Progenitor cell of endocrine pancreas (in vitro differentiated cells): ENCODE measurements around the gene TBC1D1. TPM values are rescaled to one million over a fixed set of nuclear protein-coding genes. Genes with fewer than 3 reads are reported as not detected.

Experiments used
- DNase-seq: peaks from one replicate; pipeline ENCODE4 v3.0.0; 2021; ENCODE audit warnings: low spot score; ENCODE audit not compliant: unreplicated experiment
- H3K27ac Mint-ChIP-seq: 2 replicates; pipeline ENCODE4 v1.8.0; 2021; ENCODE audit warnings: mild to moderate bottlenecking, moderate library complexity, mixed read lengths
- H3K27me3 Mint-ChIP-seq: 2 replicates; pipeline ENCODE4 v1.8.0; 2021; ENCODE audit warnings: mixed read lengths
- H3K36me3 Mint-ChIP-seq: 2 replicates; pipeline ENCODE4 v1.8.0; 2022; ENCODE audit warnings: mixed read lengths; ENCODE audit not compliant: insufficient read depth
- H3K4me1 Mint-ChIP-seq: 2 replicates; pipeline ENCODE4 v1.8.0; 2021; ENCODE audit warnings: low read depth, mixed read lengths
- H3K4me3 Mint-ChIP-seq: 2 replicates; pipeline ENCODE4 v1.8.0; 2021; ENCODE audit warnings: low read depth, mild to moderate bottlenecking, moderate library complexity, mixed read lengths
- H3K9me3 Mint-ChIP-seq: 2 replicates; pipeline ENCODE4 v1.8.0; 2021; ENCODE audit warnings: low read depth, mixed read lengths
- total RNA-seq: library from RNA; stranded (reverse); gene quantifications from 2 replicates; pipeline ENCODE4 v1.2.1, GENCODE V29; 2021
- TF ChIP-seq, protein P1 (sequence below): fragments of 200-600 bp; sonication (generic); IDR thresholded peaks from one replicate; pipeline ENCODE4 v1.5.0; 2021; ENCODE audit warnings: antibody characterized with exemption, mild to moderate bottlenecking; ENCODE audit not compliant: unreplicated experiment

Gene TBC1D1
- total RNA-seq, 1 donor from 2014 or later = 138 TPM

DNA sequence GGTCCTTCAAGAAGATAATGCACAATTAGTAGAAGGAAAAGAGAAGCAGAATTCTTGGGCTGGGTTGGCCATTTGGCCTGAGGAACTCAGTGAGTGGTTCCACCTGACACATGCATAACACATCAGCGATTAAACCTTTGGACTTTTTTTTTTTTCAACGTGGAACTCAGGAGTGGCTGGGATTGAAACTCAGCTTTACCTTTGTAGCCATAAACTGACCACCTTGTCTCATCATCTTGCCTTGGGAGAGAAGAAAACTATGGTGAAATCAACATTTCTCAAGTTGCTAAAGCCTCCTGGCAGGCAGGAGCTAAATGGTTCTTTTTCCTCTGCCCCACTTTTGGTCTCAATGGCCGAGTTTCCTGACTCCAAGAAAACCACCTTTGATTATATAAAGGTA is 85.6 kb downstream of the TBC1D1 start:
- Mint-ChIP-seq H3K4me3 (peak overlapping the region; percentile 77), H3K9me3 (peaks cover 3% of the 10 kb centered on the region), H3K27me3 (no peaks in the 10 kb centered on the region), H3K36me3 (peaks cover 1% of the 10 kb centered on the region), H3K27ac (peak overlapping the region; percentile 69), H3K4me1 (peaks cover 15% of the 10 kb centered on the region)
- DNase-seq = no peak
- TF ChIP-seq, protein P1, sequence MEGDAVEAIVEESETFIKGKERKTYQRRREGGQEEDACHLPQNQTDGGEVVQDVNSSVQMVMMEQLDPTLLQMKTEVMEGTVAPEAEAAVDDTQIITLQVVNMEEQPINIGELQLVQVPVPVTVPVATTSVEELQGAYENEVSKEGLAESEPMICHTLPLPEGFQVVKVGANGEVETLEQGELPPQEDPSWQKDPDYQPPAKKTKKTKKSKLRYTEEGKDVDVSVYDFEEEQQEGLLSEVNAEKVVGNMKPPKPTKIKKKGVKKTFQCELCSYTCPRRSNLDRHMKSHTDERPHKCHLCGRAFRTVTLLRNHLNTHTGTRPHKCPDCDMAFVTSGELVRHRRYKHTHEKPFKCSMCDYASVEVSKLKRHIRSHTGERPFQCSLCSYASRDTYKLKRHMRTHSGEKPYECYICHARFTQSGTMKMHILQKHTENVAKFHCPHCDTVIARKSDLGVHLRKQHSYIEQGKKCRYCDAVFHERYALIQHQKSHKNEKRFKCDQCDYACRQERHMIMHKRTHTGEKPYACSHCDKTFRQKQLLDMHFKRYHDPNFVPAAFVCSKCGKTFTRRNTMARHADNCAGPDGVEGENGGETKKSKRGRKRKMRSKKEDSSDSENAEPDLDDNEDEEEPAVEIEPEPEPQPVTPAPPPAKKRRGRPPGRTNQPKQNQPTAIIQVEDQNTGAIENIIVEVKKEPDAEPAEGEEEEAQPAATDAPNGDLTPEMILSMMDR = no peak

DNA sequence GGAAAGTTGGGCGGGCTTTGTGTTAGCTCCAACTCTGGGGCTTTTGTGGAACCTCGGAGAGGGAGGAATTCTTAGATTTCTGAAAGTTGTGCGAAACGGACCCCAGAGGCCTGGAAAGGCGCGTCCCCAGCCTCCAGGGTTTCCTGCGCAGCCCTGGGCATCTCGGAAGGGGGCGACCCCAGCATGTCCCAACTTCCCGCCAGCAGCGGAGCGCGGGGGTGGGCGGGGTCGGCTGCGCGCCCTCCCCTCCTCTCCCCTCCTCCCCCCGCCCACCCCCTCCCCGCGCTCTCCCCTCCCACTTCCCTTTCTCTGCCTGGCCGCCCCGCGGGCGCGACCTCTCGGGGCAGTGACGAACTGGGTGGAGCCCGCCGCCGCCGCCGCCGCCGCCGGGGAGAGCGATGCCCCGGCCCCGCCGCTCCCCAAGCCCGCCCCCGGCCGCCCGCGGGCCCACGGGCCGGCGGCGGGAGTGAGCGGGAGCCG is 86.1 kb downstream of the TBC1D1 start:
- H3K36me3 Mint-ChIP-seq = peaks cover 1% of the 10 kb centered on the region
- TF ChIP-seq, protein P1 = peak; percentile 35

DNA sequence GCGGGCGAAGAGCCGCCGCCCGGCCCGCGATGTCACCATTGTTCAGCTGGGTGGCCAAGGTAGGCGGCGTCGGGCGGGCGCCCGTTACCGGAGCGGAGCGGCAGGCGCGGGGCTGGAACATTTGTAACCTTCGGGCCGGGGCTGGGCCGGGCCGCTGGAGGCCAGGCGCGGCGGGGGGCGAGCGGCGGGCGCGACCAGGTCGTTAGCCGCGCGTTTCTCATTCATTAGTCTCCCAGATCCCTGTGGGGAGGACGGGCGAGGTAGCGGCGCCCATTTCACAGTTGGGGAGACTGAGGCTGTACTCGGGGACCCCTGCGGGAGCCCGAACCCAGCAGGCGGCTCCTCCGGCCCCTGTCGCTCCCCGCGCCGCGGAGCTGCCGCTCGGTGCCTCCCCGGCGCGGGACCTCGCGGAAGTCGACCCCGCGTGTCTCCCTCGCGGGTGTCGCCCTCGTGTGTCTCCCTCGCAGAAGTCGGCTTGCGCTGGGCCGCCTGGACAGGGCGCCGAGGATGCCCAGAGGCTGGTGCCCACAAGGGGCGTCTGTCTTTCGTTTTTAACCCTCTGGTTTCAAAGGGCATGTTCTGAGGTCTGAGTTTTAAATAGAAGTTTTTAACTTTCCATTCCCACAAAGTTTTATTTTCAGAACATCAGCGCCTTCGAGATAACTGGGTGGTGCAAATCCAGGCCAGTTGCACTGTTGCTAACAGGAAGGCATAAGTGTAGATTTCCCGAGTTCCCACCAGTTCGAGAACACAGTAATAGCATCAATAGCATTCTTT is 86.8 kb downstream of the TBC1D1 start:
- Mint-ChIP-seq H3K36me3 (peaks cover 1% of the 10 kb centered on the region), H3K9me3 (no peaks in the 10 kb centered on the region), H3K4me3 (peak overlapping the region; percentile 80), H3K27me3 (no peaks in the 10 kb centered on the region), H3K4me1 (peaks cover 27% of the 10 kb centered on the region), H3K27ac (peak overlapping the region; percentile 85)
- TF ChIP-seq, protein P1 = peak; percentile 65
- DNase-seq = peak; percentile 44

More for the DNA sequence above, 86.1 kb downstream of the TBC1D1 start:
- DNase-seq = peak; percentile 79
- Mint-ChIP-seq H3K9me3 (no peaks in the 10 kb centered on the region), H3K4me1 (peaks cover 20% of the 10 kb centered on the region), H3K27me3 (no peaks in the 10 kb centered on the region), H3K4me3 (peak overlapping the region; percentile 77), H3K27ac (peak overlapping the region; percentile 69)

DNA sequence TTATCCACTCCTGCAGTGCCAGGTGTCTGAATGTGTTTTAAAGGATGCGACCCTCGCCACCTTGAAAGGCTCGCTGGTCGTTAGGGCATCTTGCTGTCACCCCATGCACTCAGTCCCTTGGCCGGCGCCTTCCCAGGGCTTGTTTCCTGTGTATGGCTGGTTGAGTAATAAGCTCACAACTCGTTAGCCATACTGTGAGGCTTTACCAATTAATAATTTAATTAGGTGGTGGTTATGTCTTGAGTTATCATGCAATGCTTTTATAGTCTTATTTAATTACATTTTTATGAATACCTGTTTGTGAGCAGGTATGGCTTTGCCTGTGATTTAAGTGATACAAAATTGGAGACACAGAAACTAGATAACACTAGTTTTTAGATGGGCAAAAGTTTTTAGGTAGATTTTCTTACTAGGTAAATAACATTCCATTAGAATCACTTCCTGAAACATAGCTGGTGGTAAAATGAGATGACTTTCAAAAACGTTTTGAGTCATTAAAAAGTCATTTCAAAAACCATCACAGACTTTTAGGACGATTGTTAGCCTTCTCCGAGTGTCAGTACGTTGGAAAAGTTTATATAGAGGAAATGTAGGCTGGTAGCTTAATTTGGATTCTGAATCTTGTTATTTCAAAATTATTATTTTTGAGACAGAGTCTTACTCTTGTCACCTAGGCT is 87.5 kb downstream of the TBC1D1 start:
- Mint-ChIP-seq H3K27ac (peak overlapping the region; percentile 85), H3K4me3 (peak overlapping the region; percentile 80), H3K9me3 (no peaks in the 10 kb centered on the region), H3K36me3 (peaks cover 1% of the 10 kb centered on the region), H3K4me1 (peaks cover 29% of the 10 kb centered on the region), H3K27me3 (no peaks in the 10 kb centered on the region)
- TF ChIP-seq, protein P1 = no peak
- DNase-seq = no peak

- Mint-ChIP-seq H3K27ac (no peak overlapping the region), H3K27me3 (no peaks in the 10 kb centered on the region), H3K4me1 (peaks cover 29% of the 10 kb centered on the region), H3K9me3 (no peaks in the 10 kb centered on the region), H3K36me3 (peaks cover 1% of the 10 kb centered on the region), H3K4me3 (no peak overlapping the region)
- TF ChIP-seq, protein P1 = no peak
- DNase-seq = no peak
Observed at GRCh38 chr4:37980246-37980645, 89.4 kb downstream of the TBC1D1 start.
